ENCODE data around the gene THUMPD3. TPM values are rescaled to one million over a fixed set of nuclear protein-coding genes. Genes with fewer than 3 reads are reported as not detected.

THUMPD3 gene
- total RNA-seq, 1 experiment from 2014 or later = 63.0 TPM

GRCh38 chr3:9415485-9416138, 52.8 kb downstream of the THUMPD3 start:
- no peaks in the 10 kb centered on the region for H3K9me3 Mint-ChIP-seq (ENCODE audit: unreplicated experiment)
- no TSS peak for BruUV-seq (replicated peaks)
- no peak for TF ChIP-seq CTCF (IDR thresholded peaks at IDR 0.05; ENCODE audit: unreplicated experiment)
- H3K27ac Mint-ChIP-seq (ENCODE audit: low read depth, unreplicated experiment) = peak overlapping the region; percentile 31
- H3K36me3 Mint-ChIP-seq (ENCODE audit: insufficient read depth, unreplicated experiment) = peaks cover 21% of the 10 kb centered on the region
- intact Hi-C loops (cut with micrococcal nuclease) = no loop called here
- peaks cover 29% of the 10 kb centered on the region for H3K4me1 Mint-ChIP-seq (ENCODE audit: insufficient read depth, unreplicated experiment)
- H3K27me3 Mint-ChIP-seq (ENCODE audit: insufficient read depth, unreplicated experiment) = no peaks in the 10 kb centered on the region
- ChIA-PET POLR2A (interaction anchor here (0.8 to 17.4 kb wide), 6 partner anchors 10 to 53 kb away, joined by 4 to 452 read pairs (median 12); partner anchors contain the start of genes SETD5 and THUMPD3), CTCF (interaction anchor here (0.5 to 1.9 kb wide), 6 partner anchors 9 to 62 kb away, joined by 3 to 7 read pairs (median 3); no protein-coding TSS in a partner anchor)
- no peak overlapping the region for H3K4me3 Mint-ChIP-seq (ENCODE audit: unreplicated experiment)
- no peak for DNase-seq (ENCODE audit: unreplicated experiment)

- H3K4me1 Mint-ChIP-seq (ENCODE audit: insufficient read depth, unreplicated experiment) = peaks cover 32% of the 10 kb centered on the region
- DNase-seq (ENCODE audit: unreplicated experiment) = no peak
- H3K27me3 Mint-ChIP-seq (ENCODE audit: insufficient read depth, unreplicated experiment) = no peaks in the 10 kb centered on the region
Observed at GRCh38 chr3:9416139-9416780, 53.4 kb downstream of the THUMPD3 start.

GRCh38 chr3:9420850-9421549, 58.1 kb downstream of the THUMPD3 start:
- ChIA-PET POLR2A (interaction anchor here (0.5 to 17.4 kb wide), 11 partner anchors 7 to 882 kb away, joined by 3 to 452 read pairs (median 4); partner anchors contain the start of genes SETD5 and THUMPD3), CTCF (interaction anchor here (0.5 to 6.3 kb wide), 4 partner anchors 18 to 183 kb away, joined by 5 to 42 read pairs (median 6); partner anchors contain the start of gene THUMPD3)
- Mint-ChIP-seq H3K4me1 (ENCODE audit: insufficient read depth, unreplicated experiment) (peaks cover 43% of the 10 kb centered on the region), H3K27ac (ENCODE audit: low read depth, unreplicated experiment) (peak overlapping the region; percentile 41), H3K36me3 (ENCODE audit: insufficient read depth, unreplicated experiment) (peaks cover 40% of the 10 kb centered on the region), H3K9me3 (ENCODE audit: unreplicated experiment) (no peaks in the 10 kb centered on the region), H3K27me3 (ENCODE audit: insufficient read depth, unreplicated experiment) (no peaks in the 10 kb centered on the region), H3K4me3 (ENCODE audit: unreplicated experiment) (peak overlapping the region; percentile 34)
- no peak for TF ChIP-seq CTCF (IDR thresholded peaks at IDR 0.05; ENCODE audit: unreplicated experiment)
- DNase-seq (ENCODE audit: unreplicated experiment) = peak; percentile 55
- BruUV-seq (replicated peaks) = no TSS peak
- intact Hi-C loops (cut with micrococcal nuclease) = loop anchor here (5.0 kb wide), 1 partner anchor 34 kb away; no protein-coding TSS in a partner anchor

More at GRCh38 chr3:9416139-9416780, 53.4 kb downstream of the THUMPD3 start:
- BruUV-seq (replicated peaks) = no TSS peak
- ChIA-PET CTCF (interaction anchor here (0.5 to 1.9 kb wide), 6 partner anchors 10 to 444 kb away, joined by 3 to 7 read pairs (median 3); no protein-coding TSS in a partner anchor), POLR2A (interaction anchor here (0.6 to 17.4 kb wide), 8 partner anchors 9 to 305 kb away, joined by 3 to 452 read pairs (median 8); partner anchors contain the start of genes SETD5 and THUMPD3)
- Mint-ChIP-seq H3K36me3 (ENCODE audit: insufficient read depth, unreplicated experiment) (peaks cover 24% of the 10 kb centered on the region), H3K9me3 (ENCODE audit: unreplicated experiment) (no peaks in the 10 kb centered on the region), H3K27ac (ENCODE audit: low read depth, unreplicated experiment) (peak overlapping the region; percentile 31), H3K4me3 (ENCODE audit: unreplicated experiment) (peak overlapping the region; percentile 31)
- intact Hi-C loops (cut with micrococcal nuclease) = no loop called here
- no peak for TF ChIP-seq CTCF (IDR thresholded peaks at IDR 0.05; ENCODE audit: unreplicated experiment)
